ENCODE measurements around the gene DEPDC4. TPM values are rescaled to one million over a fixed set of nuclear protein-coding genes. Genes with fewer than 3 reads are reported as not detected.
A peak's percentile ranks its signal among the peaks of the same experiment; 100 is the strongest.

Gene DEPDC4
- total and polyA plus RNA-seq, 2 donors (not counting 1 experiment from before 2014, with no cell fraction given): 1.2 to 1.9 TPM

DNA sequence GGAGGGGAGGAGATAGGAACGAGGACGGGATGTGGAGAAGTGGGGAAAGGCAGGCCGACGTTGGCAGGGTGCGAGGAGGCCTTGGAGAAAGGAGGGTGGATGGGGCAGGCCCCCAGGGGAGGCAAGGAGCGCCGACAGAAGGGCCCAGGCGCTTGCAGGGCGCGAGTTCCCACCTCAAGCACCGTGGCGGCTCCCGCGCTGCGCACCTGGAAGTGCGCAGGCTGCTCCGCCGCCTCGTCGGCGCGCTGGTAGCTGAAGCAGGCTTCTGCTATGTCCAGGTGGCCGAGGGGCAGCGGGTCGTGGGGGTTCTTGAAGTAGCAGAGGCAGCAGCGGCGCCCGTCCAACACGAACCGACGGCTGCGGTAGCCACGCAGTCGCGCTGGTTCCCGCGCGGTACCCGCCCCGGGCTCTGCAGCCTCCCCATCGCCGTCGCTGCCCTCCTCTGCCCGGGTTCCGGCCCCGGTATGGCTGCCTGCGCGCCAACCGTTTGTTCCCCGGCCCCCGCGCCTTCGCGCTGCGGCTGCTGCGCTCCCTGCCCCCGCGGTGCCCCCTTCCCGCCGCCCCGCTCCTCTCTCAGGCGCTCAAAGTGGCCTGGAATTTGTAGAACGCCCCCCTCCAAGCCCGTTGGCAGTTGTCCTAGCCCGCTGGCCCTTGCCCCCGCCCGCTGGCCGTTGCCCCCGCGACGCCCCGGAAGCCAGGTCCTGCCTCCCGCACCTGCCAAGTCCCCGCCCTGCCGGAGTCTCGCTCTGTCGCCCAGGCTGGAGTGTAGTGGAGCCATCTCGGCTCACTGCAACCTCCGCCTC, 67.3 kb downstream of the DEPDC4 start:
- no peaks in the 10 kb centered on the region for H3K9me3 ChIP-seq (ENCODE audit: control insufficient read depth, insufficient read depth, low read depth, low read length)
- H3K27me3 ChIP-seq (ENCODE audit: control insufficient read depth, insufficient read depth, low read length): no peaks in the 10 kb centered on the region
- H3K4me3 ChIP-seq (replicated peaks in 1 of 4; ENCODE audit: control extremely low read depth in 1 of 4, insufficient read depth in 1 of 4, low read depth in 3 of 4, low read length in 4 of 4): peak overlapping the region; percentile 82 to 97 (median 86)
- no peaks in the 10 kb centered on the region for H4K20me1 ChIP-seq (ENCODE audit: control insufficient read depth, extremely low read depth, insufficient read depth, low read length)
- H3K9ac ChIP-seq (ENCODE audit: insufficient read depth, low read length): peak overlapping the region; percentile 39
- DNase-seq (ENCODE audit: low read depth in 2 of 2): peak in 1 of 2 donors; percentile 25
- H3K4me1 ChIP-seq (ENCODE audit: control insufficient read depth, extremely low read depth, insufficient read depth, low read length): peaks cover 2% of the 10 kb centered on the region
- no peaks in the 10 kb centered on the region for H3K36me3 ChIP-seq (ENCODE audit: control insufficient read depth, insufficient read depth, low read length)
- TF ChIP-seq, protein P1, sequence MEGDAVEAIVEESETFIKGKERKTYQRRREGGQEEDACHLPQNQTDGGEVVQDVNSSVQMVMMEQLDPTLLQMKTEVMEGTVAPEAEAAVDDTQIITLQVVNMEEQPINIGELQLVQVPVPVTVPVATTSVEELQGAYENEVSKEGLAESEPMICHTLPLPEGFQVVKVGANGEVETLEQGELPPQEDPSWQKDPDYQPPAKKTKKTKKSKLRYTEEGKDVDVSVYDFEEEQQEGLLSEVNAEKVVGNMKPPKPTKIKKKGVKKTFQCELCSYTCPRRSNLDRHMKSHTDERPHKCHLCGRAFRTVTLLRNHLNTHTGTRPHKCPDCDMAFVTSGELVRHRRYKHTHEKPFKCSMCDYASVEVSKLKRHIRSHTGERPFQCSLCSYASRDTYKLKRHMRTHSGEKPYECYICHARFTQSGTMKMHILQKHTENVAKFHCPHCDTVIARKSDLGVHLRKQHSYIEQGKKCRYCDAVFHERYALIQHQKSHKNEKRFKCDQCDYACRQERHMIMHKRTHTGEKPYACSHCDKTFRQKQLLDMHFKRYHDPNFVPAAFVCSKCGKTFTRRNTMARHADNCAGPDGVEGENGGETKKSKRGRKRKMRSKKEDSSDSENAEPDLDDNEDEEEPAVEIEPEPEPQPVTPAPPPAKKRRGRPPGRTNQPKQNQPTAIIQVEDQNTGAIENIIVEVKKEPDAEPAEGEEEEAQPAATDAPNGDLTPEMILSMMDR (conservative IDR thresholded peaks at IDR 0.05 in 1 of 2, IDR thresholded peaks at IDR 0.05 in 1 of 2; ENCODE audit: low read depth in 1 of 2, low read length in 2 of 2): no peak
- TF ChIP-seq EZH2 (IDR thresholded peaks at IDR 0.05; ENCODE audit: low read length, missing control alignments): no peak
- H3K4me2 ChIP-seq (ENCODE audit: extremely low read depth, insufficient read depth, low read length): peak overlapping the region; percentile 93
- peak overlapping the region; percentile 87 for H2AFZ ChIP-seq (ENCODE audit: low read length)
- peaks cover 15% of the 10 kb centered on the region for H3K79me2 ChIP-seq (ENCODE audit: control insufficient read depth, insufficient read depth, low read length)
- peak overlapping the region; percentile 16 for H3K27ac ChIP-seq (ENCODE audit: insufficient read depth, low read length)

DNA sequence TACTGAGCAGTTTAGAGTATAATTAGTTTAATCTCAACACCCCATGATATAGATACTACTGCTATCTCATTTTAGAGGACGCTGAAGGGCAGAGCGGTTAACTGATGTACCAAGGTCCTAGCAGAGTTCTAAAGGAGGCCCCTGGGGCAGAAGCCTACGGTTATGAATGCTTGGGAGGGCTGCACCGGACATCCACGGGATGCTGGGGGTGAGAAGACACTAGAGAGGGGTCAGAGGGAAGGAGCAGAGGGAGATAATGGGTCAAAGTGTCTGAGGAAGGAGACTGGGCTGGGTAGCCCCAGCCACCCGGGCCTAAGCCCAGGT, 67.9 kb downstream of the DEPDC4 start:
- H3K27ac ChIP-seq (ENCODE audit: insufficient read depth, low read length): no peak overlapping the region
- DNase-seq (ENCODE audit: low read depth in 2 of 2): no peak
- no peaks in the 10 kb centered on the region for H3K27me3 ChIP-seq (ENCODE audit: control insufficient read depth, insufficient read depth, low read length)
- H3K4me2 ChIP-seq (ENCODE audit: extremely low read depth, insufficient read depth, low read length): peak overlapping the region; percentile 93
- H3K9ac ChIP-seq (ENCODE audit: insufficient read depth, low read length): no peak overlapping the region
- no peaks in the 10 kb centered on the region for H3K9me3 ChIP-seq (ENCODE audit: control insufficient read depth, insufficient read depth, low read depth, low read length)
- H3K36me3 ChIP-seq (ENCODE audit: control insufficient read depth, insufficient read depth, low read length): no peaks in the 10 kb centered on the region
- H3K79me2 ChIP-seq (ENCODE audit: control insufficient read depth, insufficient read depth, low read length): peaks cover 15% of the 10 kb centered on the region
- peak overlapping the region; percentile 87 for H2AFZ ChIP-seq (ENCODE audit: low read length)
- TF ChIP-seq EZH2 (IDR thresholded peaks at IDR 0.05; ENCODE audit: low read length, missing control alignments): no peak
- TF ChIP-seq, protein P1 (conservative IDR thresholded peaks at IDR 0.05 in 1 of 2, IDR thresholded peaks at IDR 0.05 in 1 of 2; ENCODE audit: low read depth in 1 of 2, low read length in 2 of 2): no peak
- H3K4me3 ChIP-seq (replicated peaks in 1 of 4; ENCODE audit: control extremely low read depth in 1 of 4, insufficient read depth in 1 of 4, low read depth in 3 of 4, low read length in 4 of 4): peak overlapping the region; percentile 41 to 90 (median 82)
- H3K4me1 ChIP-seq (ENCODE audit: control insufficient read depth, extremely low read depth, insufficient read depth, low read length): peaks cover 2% of the 10 kb centered on the region
- no peaks in the 10 kb centered on the region for H4K20me1 ChIP-seq (ENCODE audit: control insufficient read depth, extremely low read depth, insufficient read depth, low read length)

DNA sequence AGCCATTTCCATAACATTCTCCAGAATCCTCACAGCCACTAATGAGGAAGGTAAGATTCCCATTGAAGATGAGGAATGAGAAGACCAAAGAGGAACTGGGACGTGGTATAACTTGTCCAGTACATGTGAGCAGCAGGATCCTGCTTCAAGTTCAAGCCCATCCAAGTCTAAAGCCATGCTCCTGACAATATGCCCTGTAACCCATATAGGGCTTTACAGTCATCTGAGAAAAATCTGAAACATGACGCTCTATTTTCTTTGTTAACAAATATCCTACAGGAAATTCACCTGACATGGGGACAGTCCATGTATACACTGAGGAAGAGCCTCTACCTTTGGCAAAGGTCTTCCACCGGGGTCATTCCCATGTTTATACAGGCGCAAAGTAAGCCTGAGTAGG, 69.4 kb downstream of the DEPDC4 start:
- no peak overlapping the region for H3K4me2 ChIP-seq (ENCODE audit: extremely low read depth, insufficient read depth, low read length)
- peaks cover 10% of the 10 kb centered on the region for H3K79me2 ChIP-seq (ENCODE audit: control insufficient read depth, insufficient read depth, low read length)
- TF ChIP-seq, protein P1 (conservative IDR thresholded peaks at IDR 0.05 in 1 of 2, IDR thresholded peaks at IDR 0.05 in 1 of 2; ENCODE audit: low read depth in 1 of 2, low read length in 2 of 2): no peak
- TF ChIP-seq EZH2 (IDR thresholded peaks at IDR 0.05; ENCODE audit: low read length, missing control alignments): no peak
- no peaks in the 10 kb centered on the region for H3K36me3 ChIP-seq (ENCODE audit: control insufficient read depth, insufficient read depth, low read length)
- no peak for DNase-seq (ENCODE audit: low read depth in 2 of 2)
- H2AFZ ChIP-seq (ENCODE audit: low read length): no peak overlapping the region
- peaks cover 2% of the 10 kb centered on the region for H3K4me1 ChIP-seq (ENCODE audit: control insufficient read depth, extremely low read depth, insufficient read depth, low read length)
- no peaks in the 10 kb centered on the region for H3K9me3 ChIP-seq (ENCODE audit: control insufficient read depth, insufficient read depth, low read depth, low read length)
- H4K20me1 ChIP-seq (ENCODE audit: control insufficient read depth, extremely low read depth, insufficient read depth, low read length): no peaks in the 10 kb centered on the region
- no peak overlapping the region for H3K27ac ChIP-seq (ENCODE audit: insufficient read depth, low read length)
- H3K4me3 ChIP-seq (replicated peaks in 1 of 4; ENCODE audit: control extremely low read depth in 1 of 4, insufficient read depth in 1 of 4, low read depth in 3 of 4, low read length in 4 of 4): no peak overlapping the region
- H3K27me3 ChIP-seq (ENCODE audit: control insufficient read depth, insufficient read depth, low read length): no peaks in the 10 kb centered on the region
- H3K9ac ChIP-seq (ENCODE audit: insufficient read depth, low read length): no peak overlapping the region

Data from fibroblast of lung (primary cell).